Measurements from ENCODE around the gene RAB7A.

The RAB7A gene

GRCh38 chr3:128782282-128783146 lies 56.5 kb downstream of the RAB7A start:
- Histone ChIP-seq H3K27ac (no peak overlapping the region), H3K4me3 (no peak overlapping the region)

GRCh38 chr3:128783774-128784173 lies 57.8 kb downstream of the RAB7A start:
- H3K4me3 ChIP-seq: no peak overlapping the region
- H3K27ac ChIP-seq: no peak overlapping the region

- no peak overlapping the region for H3K27ac ChIP-seq
Measured at GRCh38 chr3:128784232-128784631, 58.2 kb downstream of the RAB7A start.

DNA sequence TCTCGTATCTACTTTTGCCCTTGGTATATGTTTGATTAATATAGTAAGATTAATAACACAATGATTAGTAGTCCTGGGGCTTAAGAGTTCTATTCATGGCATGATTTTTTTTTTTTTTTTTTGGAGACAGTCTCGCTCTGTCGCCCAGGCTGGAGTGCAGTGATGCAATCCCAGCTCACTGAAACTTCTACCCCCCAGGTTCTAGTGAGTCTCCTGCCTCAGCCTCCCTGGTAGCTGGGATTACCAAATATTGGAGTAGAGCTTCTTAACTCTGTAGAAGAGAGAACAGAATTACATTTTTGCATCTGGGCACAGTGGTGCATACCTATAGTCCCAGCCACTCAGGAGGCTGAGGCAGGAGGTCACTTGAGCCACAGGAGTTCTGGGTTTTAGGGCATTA lies 58.9 kb downstream of the RAB7A start:
- Histone ChIP-seq H3K27ac (no peak overlapping the region), H3K4me3 (no peak overlapping the region)

More at GRCh38 chr3:128784232-128784631, 58.2 kb downstream of the RAB7A start:
- no peak overlapping the region for H3K4me3 ChIP-seq

DNA sequence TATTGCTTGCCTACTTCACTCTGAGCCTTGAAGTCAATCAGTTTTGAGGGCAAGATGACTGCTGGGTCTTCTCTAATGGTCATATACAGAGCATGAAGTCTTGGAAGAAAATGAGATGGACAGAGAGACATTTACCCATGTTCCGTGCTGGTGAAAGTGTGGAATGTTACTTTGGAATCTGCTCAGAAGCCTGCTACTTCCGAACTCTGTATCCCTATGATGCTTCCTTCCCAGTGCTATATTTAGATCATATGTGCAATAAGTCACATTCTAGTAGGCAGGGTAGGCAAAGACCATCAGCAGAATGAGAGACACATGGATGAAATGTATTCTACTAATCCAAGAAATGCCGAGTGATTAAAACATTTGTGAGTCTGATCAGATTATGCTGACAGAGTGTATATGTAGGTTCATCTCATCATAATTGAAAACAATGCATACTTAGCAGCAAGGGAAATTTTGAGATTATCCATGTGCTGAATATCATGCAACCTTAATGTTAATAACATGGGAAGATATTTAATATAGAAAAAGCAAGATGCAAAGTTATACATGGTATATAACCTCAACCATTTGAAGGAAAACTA lies 60.5 kb downstream of the RAB7A start:
- Histone ChIP-seq H3K4me3 (no peak overlapping the region), H3K27ac (peak overlapping the region in 4 of 21 experiments; percentile 29 to 82 (median 69))

GRCh38 chr3:128787256-128788253 lies 61.6 kb downstream of the RAB7A start:
- H3K4me3 ChIP-seq: no peak overlapping the region
- peak overlapping the region in 12 of 21 experiments; percentile 6 to 82 (median 56) for H3K27ac ChIP-seq

DNA sequence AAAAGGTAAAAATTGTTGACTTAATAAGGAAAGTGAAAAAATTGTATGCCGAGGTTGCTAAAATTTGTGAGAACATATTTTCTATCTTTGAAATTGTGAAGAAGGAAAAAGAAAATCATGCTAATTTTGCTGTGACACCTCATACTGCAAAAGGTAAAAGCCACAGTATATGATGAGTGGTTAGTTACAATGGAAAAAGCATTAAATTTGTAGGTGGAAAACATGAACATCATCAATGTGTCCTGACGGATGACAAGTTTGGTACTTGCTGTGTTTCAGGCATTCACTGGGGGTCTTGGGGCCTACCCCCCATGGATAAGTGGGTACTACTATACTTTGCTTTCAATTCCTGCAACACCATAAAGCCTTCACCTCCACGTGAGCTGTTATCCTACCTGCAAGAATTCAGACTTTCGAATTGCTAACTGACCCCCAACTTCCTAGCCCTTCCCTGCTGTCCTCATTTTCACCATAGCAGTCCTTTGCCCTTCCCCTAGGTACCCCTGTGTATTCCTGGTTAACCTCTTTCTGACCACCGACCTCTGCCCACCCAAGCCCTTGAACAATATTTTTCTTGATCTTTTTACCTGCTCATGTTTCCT lies 62.4 kb downstream of the RAB7A start:
- H3K27ac ChIP-seq: peak overlapping the region in 14 of 21 experiments; percentile 9 to 82 (median 59)

DNA sequence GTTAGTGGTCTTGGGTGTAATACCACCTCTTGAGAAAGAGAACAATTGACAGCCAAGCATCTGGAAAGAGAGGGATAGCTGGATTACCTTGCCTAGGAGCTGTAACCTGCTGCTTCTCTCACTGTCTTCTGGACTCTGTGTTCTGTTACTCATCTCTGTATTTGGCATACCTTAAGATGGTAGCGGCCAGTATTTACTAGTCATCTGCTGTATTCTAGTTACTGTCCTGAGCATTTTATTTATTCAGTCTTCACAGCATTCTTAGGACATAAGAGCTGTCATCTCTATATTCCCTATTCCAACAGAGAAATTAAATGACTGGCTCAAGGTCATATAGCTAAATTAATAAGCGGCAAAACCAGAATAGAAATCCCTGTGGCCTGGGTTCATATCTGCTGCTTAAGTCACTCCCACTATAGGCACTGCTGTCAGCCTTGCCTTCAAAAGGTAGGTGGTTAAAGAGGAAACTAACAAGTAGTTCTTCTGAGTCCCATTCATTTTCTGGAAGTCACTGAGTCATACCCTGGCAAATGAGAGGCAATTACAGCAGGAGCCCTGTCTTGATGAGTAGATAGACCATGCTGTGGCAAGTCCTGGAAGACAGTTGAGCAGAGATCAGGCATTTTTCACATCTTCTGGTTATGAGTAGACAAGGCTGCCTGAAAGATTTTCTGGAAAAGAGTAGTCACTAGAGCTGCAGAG lies 68.2 kb downstream of the RAB7A start:
- peak overlapping the region in 15 of 21 experiments; percentile 3 to 74 (median 45) for H3K27ac ChIP-seq

More for the DNA sequence above, 62.4 kb downstream of the RAB7A start:
- no peak overlapping the region for H3K4me3 ChIP-seq

GRCh38 chr3:128794770-128795649 lies 69.0 kb downstream of the RAB7A start:
- no peak overlapping the region for H3K4me3 ChIP-seq
- H3K27ac ChIP-seq: peak overlapping the region in 14 of 21 experiments; percentile 14 to 72 (median 46)

More for the DNA sequence above, 68.2 kb downstream of the RAB7A start:
- H3K4me3 ChIP-seq: no peak overlapping the region

GRCh38 chr3:128799653-128800052 lies 73.7 kb downstream of the RAB7A start:
- H3K4me3 ChIP-seq: no peak overlapping the region

DNA sequence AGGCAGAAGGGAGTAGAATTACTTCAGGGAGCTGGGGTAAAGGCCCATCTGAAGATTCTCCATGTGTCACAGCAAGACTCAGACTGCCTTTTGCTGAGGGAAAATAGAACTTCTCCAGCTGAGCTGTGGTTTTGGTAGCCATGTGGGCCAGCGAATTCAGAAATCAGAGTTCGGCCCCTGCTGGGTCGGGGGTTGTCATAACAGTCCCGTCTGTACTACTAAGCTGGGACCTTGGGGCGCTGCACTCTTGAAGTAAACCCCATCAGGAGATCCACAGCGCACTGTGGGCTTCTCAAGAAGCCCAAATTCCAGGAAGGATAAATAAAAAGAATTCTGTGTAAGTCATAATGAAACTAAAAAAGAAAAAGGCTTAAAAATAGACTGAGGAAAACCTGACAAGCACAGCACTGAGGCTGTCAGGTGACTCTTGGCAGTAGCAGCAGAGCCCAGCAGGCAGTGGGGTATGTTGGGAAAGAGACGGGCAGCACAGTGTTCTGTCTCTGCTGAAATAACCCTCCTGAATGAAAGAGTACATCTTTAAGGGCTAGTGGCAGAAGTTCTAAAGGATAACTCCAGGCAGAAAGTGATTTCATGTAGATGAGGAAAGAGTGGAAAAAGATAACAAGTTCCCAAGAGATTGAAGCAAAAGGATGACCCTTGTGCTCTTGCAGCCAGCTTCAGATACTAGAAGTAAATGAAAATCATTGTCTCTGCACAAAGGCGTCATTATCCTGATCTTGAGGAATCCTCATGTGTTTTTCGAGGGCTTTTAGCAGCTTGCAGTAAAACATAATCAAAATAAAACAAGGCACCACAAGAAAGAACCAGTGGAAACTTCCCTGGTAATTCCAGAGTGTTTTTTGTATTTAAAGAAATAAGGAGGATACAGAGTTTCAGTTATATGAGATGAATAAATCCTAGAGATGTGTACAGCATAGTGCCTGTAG lies 74.5 kb downstream of the RAB7A start:
- H3K4me3 ChIP-seq: no peak overlapping the region
- H3K27ac ChIP-seq: peak overlapping the region in 4 of 21 experiments; percentile 15 to 56 (median 51)

More at GRCh38 chr3:128799653-128800052, 73.7 kb downstream of the RAB7A start:
- peak overlapping the region in 1 of 21 experiments; percentile 54 for H3K27ac ChIP-seq

- Histone ChIP-seq H3K4me3 (no peak overlapping the region), H3K27ac (peak overlapping the region in 3 of 21 experiments; percentile 17 to 56 (median 19))
Measured at GRCh38 chr3:128801779-128802380, 75.9 kb downstream of the RAB7A start.

GRCh38 chr3:128803307-128803706 lies 77.3 kb downstream of the RAB7A start:
- H3K27ac ChIP-seq: peak overlapping the region in 12 of 21 experiments; percentile 22 to 80 (median 68)
- no peak overlapping the region for H3K4me3 ChIP-seq

DNA sequence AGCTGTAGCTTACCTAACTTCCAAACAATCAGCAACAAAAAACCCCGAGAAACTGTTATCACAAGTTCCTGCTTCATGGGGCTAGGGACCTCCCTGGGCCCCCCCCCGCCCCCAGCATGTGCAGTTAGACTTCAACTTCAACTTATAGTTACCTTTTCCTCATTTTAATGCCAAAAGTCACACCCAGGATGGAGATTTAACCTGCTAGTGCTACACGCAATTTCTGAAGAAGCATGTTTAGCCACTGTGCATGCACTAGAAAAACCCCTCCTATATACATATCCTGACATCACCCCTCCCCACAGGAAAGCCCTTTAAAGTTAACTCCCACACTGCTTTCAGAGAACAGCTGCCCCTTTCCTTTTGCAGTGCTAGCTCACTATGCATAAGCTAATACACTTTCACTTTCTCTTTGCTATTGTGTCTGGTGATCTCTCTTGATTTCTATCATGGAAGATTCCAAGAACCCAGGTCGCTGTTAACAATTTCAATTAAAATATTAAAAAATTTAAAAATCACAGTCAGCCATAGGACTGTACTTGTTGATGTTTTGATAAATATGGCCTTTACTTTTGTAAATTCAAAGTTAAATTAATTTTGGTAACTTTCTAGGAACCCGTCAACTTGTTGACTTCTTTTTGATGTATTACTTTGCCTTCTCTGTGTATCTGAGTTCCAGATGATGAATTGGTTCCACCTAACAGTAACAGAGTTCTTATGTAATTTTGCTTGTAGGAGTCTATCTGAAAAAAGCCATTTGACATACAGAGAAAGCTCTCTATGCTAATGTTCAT lies 78.2 kb downstream of the RAB7A start:
- peak overlapping the region in 2 of 7 experiments; percentile 6 to 15 for H3K4me3 ChIP-seq
- H3K27ac ChIP-seq: peak overlapping the region in 17 of 21 experiments; percentile 17 to 80 (median 54)

- Histone ChIP-seq H3K27ac (peak overlapping the region in 11 of 21 experiments; percentile 20 to 80 (median 59)), H3K4me3 (peak overlapping the region in 1 of 7 experiments; percentile 15)
Measured at GRCh38 chr3:128804811-128805155, 78.8 kb downstream of the RAB7A start.
